ENCODE measurements around the gene SFMBT1.

SFMBT1 gene

GRCh38 chr3:52930748-52931147 is 115.1 kb downstream of the SFMBT1 start:
- Histone ChIP-seq H3K4me1 (ENCODE audit: insufficient read depth, low read length) (peaks cover 7% of the 10 kb centered on the region), H3K9ac (ENCODE audit: low read length) (no peak overlapping the region), H3K27ac (ENCODE audit: low read depth, low read length) (no peak overlapping the region), H3K4me3 (ENCODE audit: low read depth in 1 of 2, low read length in 2 of 2) (no peak overlapping the region), H3K9me3 (ENCODE audit: low read length) (no peaks in the 10 kb centered on the region), H3K27me3 (ENCODE audit: control insufficient read depth in 1 of 2, insufficient read depth in 2 of 2, low read length in 2 of 2) (no peaks in the 10 kb centered on the region), H3K36me3 (ENCODE audit: insufficient read depth, low read length) (peaks cover 15% of the 10 kb centered on the region)

- H3K36me3 ChIP-seq (ENCODE audit: insufficient read depth, low read length), result peaks cover 7% of the 10 kb centered on the region
- no peak overlapping the region for H3K27ac ChIP-seq (ENCODE audit: low read depth, low read length)
- H3K4me1 ChIP-seq (ENCODE audit: insufficient read depth, low read length), result no peaks in the 10 kb centered on the region
- no peaks in the 10 kb centered on the region for H3K27me3 ChIP-seq (ENCODE audit: control insufficient read depth in 1 of 2, insufficient read depth in 2 of 2, low read length in 2 of 2)
- H3K4me3 ChIP-seq (ENCODE audit: low read depth in 1 of 2, low read length in 2 of 2), result no peak overlapping the region
- H3K9ac ChIP-seq (ENCODE audit: low read length), result no peak overlapping the region
- H3K9me3 ChIP-seq (ENCODE audit: low read length), result no peaks in the 10 kb centered on the region
Measured at GRCh38 chr3:52926554-52926953, 119.3 kb downstream of the SFMBT1 start.

- Histone ChIP-seq H3K4me3 (ENCODE audit: low read depth in 1 of 2, low read length in 2 of 2) (no peak overlapping the region), H3K27ac (ENCODE audit: low read depth, low read length) (no peak overlapping the region), H3K36me3 (ENCODE audit: insufficient read depth, low read length) (peaks cover 11% of the 10 kb centered on the region)
Measured at GRCh38 chr3:52925405-52926313, 120.2 kb downstream of the SFMBT1 start.

GRCh38 chr3:52923963-52924362 is 121.9 kb downstream of the SFMBT1 start:
- no peaks in the 10 kb centered on the region for H3K4me1 ChIP-seq (ENCODE audit: insufficient read depth, low read length)
- H3K27ac ChIP-seq (ENCODE audit: low read depth, low read length), result no peak overlapping the region
- no peak overlapping the region for H3K9ac ChIP-seq (ENCODE audit: low read length)
- peaks cover 22% of the 10 kb centered on the region for H3K36me3 ChIP-seq (ENCODE audit: insufficient read depth, low read length)
- H3K9me3 ChIP-seq (ENCODE audit: low read length), result no peaks in the 10 kb centered on the region
- no peak overlapping the region for H3K4me3 ChIP-seq (ENCODE audit: low read depth in 1 of 2, low read length in 2 of 2)
- no peaks in the 10 kb centered on the region for H3K27me3 ChIP-seq (ENCODE audit: control insufficient read depth in 1 of 2, insufficient read depth in 2 of 2, low read length in 2 of 2)

More at GRCh38 chr3:52925405-52926313, 120.2 kb downstream of the SFMBT1 start:
- Histone ChIP-seq H3K4me1 (ENCODE audit: insufficient read depth, low read length) (no peaks in the 10 kb centered on the region), H3K27me3 (ENCODE audit: control insufficient read depth in 1 of 2, insufficient read depth in 2 of 2, low read length in 2 of 2) (no peaks in the 10 kb centered on the region), H3K9ac (ENCODE audit: low read length) (no peak overlapping the region), H3K9me3 (ENCODE audit: low read length) (no peaks in the 10 kb centered on the region)

GRCh38 chr3:52920841-52921240 is 125.0 kb downstream of the SFMBT1 start:
- no peak overlapping the region for H3K4me3 ChIP-seq (ENCODE audit: low read depth in 1 of 2, low read length in 2 of 2)
- H3K9me3 ChIP-seq (ENCODE audit: low read length), result no peaks in the 10 kb centered on the region
- peaks cover 19% of the 10 kb centered on the region for H3K36me3 ChIP-seq (ENCODE audit: insufficient read depth, low read length)
- no peaks in the 10 kb centered on the region for H3K4me1 ChIP-seq (ENCODE audit: insufficient read depth, low read length)
- no peaks in the 10 kb centered on the region for H3K27me3 ChIP-seq (ENCODE audit: control insufficient read depth in 1 of 2, insufficient read depth in 2 of 2, low read length in 2 of 2)
- H3K27ac ChIP-seq (ENCODE audit: low read depth, low read length), result no peak overlapping the region
- no peak overlapping the region for H3K9ac ChIP-seq (ENCODE audit: low read length)

GRCh38 chr3:52917044-52917443 is 128.8 kb downstream of the SFMBT1 start:
- H3K27ac ChIP-seq (ENCODE audit: low read depth, low read length), result no peak overlapping the region
- H3K4me3 ChIP-seq (ENCODE audit: low read depth in 1 of 2, low read length in 2 of 2), result no peak overlapping the region
- H3K27me3 ChIP-seq (ENCODE audit: control insufficient read depth in 1 of 2, insufficient read depth in 2 of 2, low read length in 2 of 2), result no peaks in the 10 kb centered on the region
- peaks cover 46% of the 10 kb centered on the region for H3K36me3 ChIP-seq (ENCODE audit: insufficient read depth, low read length)
- no peak overlapping the region for H3K9ac ChIP-seq (ENCODE audit: low read length)
- H3K9me3 ChIP-seq (ENCODE audit: low read length), result no peaks in the 10 kb centered on the region
- H3K4me1 ChIP-seq (ENCODE audit: insufficient read depth, low read length), result no peaks in the 10 kb centered on the region

GRCh38 chr3:52915294-52915693 is 130.6 kb downstream of the SFMBT1 start:
- H3K4me1 ChIP-seq (ENCODE audit: insufficient read depth, low read length), result no peaks in the 10 kb centered on the region
- H3K27ac ChIP-seq (ENCODE audit: low read depth, low read length), result no peak overlapping the region
- H3K27me3 ChIP-seq (ENCODE audit: control insufficient read depth in 1 of 2, insufficient read depth in 2 of 2, low read length in 2 of 2), result no peaks in the 10 kb centered on the region
- H3K9me3 ChIP-seq (ENCODE audit: low read length), result no peaks in the 10 kb centered on the region
- peaks cover 51% of the 10 kb centered on the region for H3K36me3 ChIP-seq (ENCODE audit: insufficient read depth, low read length)
- H3K9ac ChIP-seq (ENCODE audit: low read length), result no peak overlapping the region
- H3K4me3 ChIP-seq (ENCODE audit: low read depth in 1 of 2, low read length in 2 of 2), result no peak overlapping the region

- Histone ChIP-seq H3K27ac (ENCODE audit: low read depth, low read length) (no peak overlapping the region), H3K4me3 (ENCODE audit: low read depth in 1 of 2, low read length in 2 of 2) (no peak overlapping the region), H3K9ac (ENCODE audit: low read length) (no peak overlapping the region), H3K4me1 (ENCODE audit: insufficient read depth, low read length) (no peaks in the 10 kb centered on the region), H3K36me3 (ENCODE audit: insufficient read depth, low read length) (peaks cover 42% of the 10 kb centered on the region), H3K27me3 (ENCODE audit: control insufficient read depth in 1 of 2, insufficient read depth in 2 of 2, low read length in 2 of 2) (no peaks in the 10 kb centered on the region), H3K9me3 (ENCODE audit: low read length) (no peaks in the 10 kb centered on the region)
Measured at GRCh38 chr3:52912885-52913731, 132.8 kb downstream of the SFMBT1 start.

- H3K4me3 ChIP-seq (ENCODE audit: low read depth in 1 of 2, low read length in 2 of 2), result no peak overlapping the region
- no peaks in the 10 kb centered on the region for H3K4me1 ChIP-seq (ENCODE audit: insufficient read depth, low read length)
- no peak overlapping the region for H3K27ac ChIP-seq (ENCODE audit: low read depth, low read length)
- no peak overlapping the region for H3K9ac ChIP-seq (ENCODE audit: low read length)
- peaks cover 38% of the 10 kb centered on the region for H3K36me3 ChIP-seq (ENCODE audit: insufficient read depth, low read length)
- H3K27me3 ChIP-seq (ENCODE audit: control insufficient read depth in 1 of 2, insufficient read depth in 2 of 2, low read length in 2 of 2), result no peaks in the 10 kb centered on the region
- no peaks in the 10 kb centered on the region for H3K9me3 ChIP-seq (ENCODE audit: low read length)
Measured at GRCh38 chr3:52910823-52911222, 135.1 kb downstream of the SFMBT1 start.

- no peak overlapping the region for H3K27ac ChIP-seq (ENCODE audit: low read depth, low read length)
- no peak overlapping the region for H3K4me3 ChIP-seq (ENCODE audit: low read depth in 1 of 2, low read length in 2 of 2)
- no peaks in the 10 kb centered on the region for H3K9me3 ChIP-seq (ENCODE audit: low read length)
- no peaks in the 10 kb centered on the region for H3K4me1 ChIP-seq (ENCODE audit: insufficient read depth, low read length)
- no peaks in the 10 kb centered on the region for H3K27me3 ChIP-seq (ENCODE audit: control insufficient read depth in 1 of 2, insufficient read depth in 2 of 2, low read length in 2 of 2)
- peaks cover 24% of the 10 kb centered on the region for H3K36me3 ChIP-seq (ENCODE audit: insufficient read depth, low read length)
- H3K9ac ChIP-seq (ENCODE audit: low read length), result no peak overlapping the region
Measured at GRCh38 chr3:52907497-52907896, 138.4 kb downstream of the SFMBT1 start.

GRCh38 chr3:52904552-52904951 is 141.3 kb downstream of the SFMBT1 start:
- no peak overlapping the region for H3K27ac ChIP-seq (ENCODE audit: low read depth, low read length)
- H3K27me3 ChIP-seq (ENCODE audit: control insufficient read depth in 1 of 2, insufficient read depth in 2 of 2, low read length in 2 of 2), result no peaks in the 10 kb centered on the region
- H3K4me1 ChIP-seq (ENCODE audit: insufficient read depth, low read length), result no peaks in the 10 kb centered on the region
- peaks cover 8% of the 10 kb centered on the region for H3K36me3 ChIP-seq (ENCODE audit: insufficient read depth, low read length)
- H3K9me3 ChIP-seq (ENCODE audit: low read length), result no peaks in the 10 kb centered on the region
- H3K4me3 ChIP-seq (ENCODE audit: low read depth in 1 of 2, low read length in 2 of 2), result no peak overlapping the region
- no peak overlapping the region for H3K9ac ChIP-seq (ENCODE audit: low read length)

Data from muscle layer of colon (tissue), 2 donors.